Bronchial epithelial cell (primary cell): Measurements from ENCODE around the gene LYPD4. TPM values are rescaled to one million over a fixed set of nuclear protein-coding genes. Genes with fewer than 3 reads are reported as not detected.
"Not testable (repeated sequence)": the region's sequence is repeated elsewhere in the genome, so short reads cannot be mapped to it uniquely, and the experiment has no call there.

Experiments
- DNase-seq: peaks from one replicate; pipeline ENCODE4 v3.0.0-alpha.2; 2010; ENCODE audit warnings: low read depth
- FAIRE-seq: peaks from 2 replicates; lab custom pipeline; 2011; peaks lifted over from hg19 to GRCh38; lab: Jason Lieb, UNC
- H3K27me3 ChIP-seq: 2 replicates; pipeline ENCODE4 v1.5.1; 2011; ENCODE audit warnings: low read length; ENCODE audit not compliant: control insufficient read depth, insufficient read depth
- H3K36me3 ChIP-seq: 2 replicates; pipeline ENCODE4 v1.5.1; 2011; ENCODE audit warnings: low read length; ENCODE audit not compliant: control insufficient read depth, insufficient read depth
- H3K4me3 ChIP-seq: 2 replicates; pipeline ENCODE4 v1.5.1; 2011; ENCODE audit warnings: mild to moderate bottlenecking, low read depth, low read length, control low read depth
- CTCF ChIP-seq: IDR thresholded peaks from 2 replicates; pipeline ENCODE4 v1.5.1; 2011; ENCODE audit warnings: mild to moderate bottlenecking, moderate library complexity, low read length, control low read depth, inconsistent platforms; ENCODE audit not compliant: insufficient read depth, severe bottlenecking
- total RNA-seq: library from RNA; depleted of rRNA; stranded (reverse); fragments of >200 nt; gene quantifications from 2 replicates; pipeline ENCODE4 v1.2.1, GENCODE V29; 2014

Gene LYPD4
- total RNA-seq, 1 donor from 2014 or later: not detected

GRCh38 chr19:41796901-41797300 is 47.6 kb downstream of the LYPD4 start:
- FAIRE-seq (no peak), DNase-seq (no peak)
- no peaks in the 10 kb centered on the region for H3K27me3 ChIP-seq
- no peak for TF ChIP-seq CTCF
- H3K4me3 ChIP-seq: no peak overlapping the region
- no peaks in the 10 kb centered on the region for H3K36me3 ChIP-seq

GRCh38 chr19:41796362-41796761 is 48.1 kb downstream of the LYPD4 start, which contains the start of gene CEACAM3:
CEACAM3 (plus strand) TSS chr19:41796587; CDS start chr19:41796678, 91 bp downstream.
- no peak for TF ChIP-seq CTCF

GRCh38 chr19:41795031-41795461 is 49.4 kb downstream of the LYPD4 start:
- DNase-seq (peak; percentile 41), FAIRE-seq (peak; percentile 95)
- no peaks in the 10 kb centered on the region for H3K27me3 ChIP-seq
- no peak overlapping the region for H3K4me3 ChIP-seq
- peak; percentile 76 for TF ChIP-seq CTCF
- no peaks in the 10 kb centered on the region for H3K36me3 ChIP-seq

More at GRCh38 chr19:41796362-41796761, 48.1 kb downstream of the LYPD4 start, which contains the start of gene CEACAM3:
- no peak for DNase-seq
- no peak for FAIRE-seq
- Histone ChIP-seq H3K4me3 (no peak within 1 kb of the TSS), H3K36me3 (no peaks in the 10 kb centered on the region), H3K27me3 (no peaks in the 10 kb centered on the region)

GRCh38 chr19:41793414-41793727 is 51.1 kb downstream of the LYPD4 start:
- FAIRE-seq (no peak), DNase-seq (no peak)
- TF ChIP-seq CTCF: no peak
- no peaks in the 10 kb centered on the region for H3K36me3 ChIP-seq
- no peaks in the 10 kb centered on the region for H3K27me3 ChIP-seq
- no peak overlapping the region for H3K4me3 ChIP-seq

- peak; percentile 85 for TF ChIP-seq CTCF
- no peaks in the 10 kb centered on the region for H3K36me3 ChIP-seq
- FAIRE-seq (no peak), DNase-seq (peak; percentile 66)
- H3K4me3 ChIP-seq: no peak overlapping the region
- H3K27me3 ChIP-seq: no peaks in the 10 kb centered on the region
Observed at GRCh38 chr19:41792513-41793413, 51.7 kb downstream of the LYPD4 start.

GRCh38 chr19:41789053-41789452 is 55.4 kb downstream of the LYPD4 start:
- H3K4me3 ChIP-seq, DNase-seq, FAIRE-seq, H3K27me3 ChIP-seq, H3K36me3 ChIP-seq: not testable (repeated sequence)

- not testable (repeated sequence) for H3K27me3 ChIP-seq, H3K4me3 ChIP-seq, DNase-seq, H3K36me3 ChIP-seq
- peak; percentile 88 for FAIRE-seq
Observed at GRCh38 chr19:41788518-41788917, 56.0 kb downstream of the LYPD4 start.
